HG02840 (cell line): ENCODE measurements around the gene PRRT1.
"Not testable (repeated sequence)": the region's sequence is repeated elsewhere in the genome, so short reads cannot be mapped to it uniquely, and the experiment has no call there.

Experiments
- ATAC-seq: cut with Tn5 transposase; IDR thresholded peaks from one replicate; pipeline ENCODE4 v1.9.1; 2021; ENCODE audit warnings: mild to moderate bottlenecking, moderate library complexity, moderate number of reproducible peaks; ENCODE audit not compliant: unreplicated experiment, low FRiP score

Gene PRRT1

GRCh38 chr6:32105433-32105832 lies 46.3 kb downstream of the PRRT1 start:
- no peak for ATAC-seq

GRCh38 chr6:32102255-32102654 lies 49.5 kb downstream of the PRRT1 start:
- ATAC-seq: no peak

GRCh38 chr6:32100251-32100650 lies 51.5 kb downstream of the PRRT1 start:
- ATAC-seq: not testable (repeated sequence)
